Activated T-cell treated with anti-CD3 and anti-CD28 coated beads for 48 hours (primary cell): Measurements from ENCODE around the gene CD8A.
"Not testable (repeated sequence)": the region's sequence is repeated elsewhere in the genome, so short reads cannot be mapped to it uniquely, and the experiment has no call there.

ENCODE experiments used
- DNase-seq: peaks from one replicate; pipeline ENCODE4 v3.0.0-alpha.2; 2020; ENCODE audit warnings: low read depth

The CD8A gene

DNA sequence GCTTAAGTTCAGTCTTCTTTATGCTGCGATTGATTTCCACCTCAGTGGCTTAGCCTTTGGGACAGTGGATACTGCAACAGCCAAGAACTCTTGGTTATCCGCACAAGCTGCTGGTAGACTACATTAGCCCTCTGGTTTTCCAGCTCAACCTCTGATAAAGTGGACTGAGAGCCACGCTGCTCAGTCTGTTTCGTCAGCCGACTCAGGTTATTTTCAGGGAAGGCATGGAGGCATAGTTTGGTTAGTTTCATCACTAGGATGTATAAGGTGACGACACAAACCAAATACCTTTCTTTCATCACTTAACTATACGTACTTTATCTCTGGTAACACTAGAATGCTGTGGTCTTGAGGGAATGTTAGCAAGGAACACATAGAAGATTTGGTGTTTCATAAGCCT, 14.2 kb downstream of the CD8A start:
- DNase-seq, result no peak

GRCh38 chr2:86775338-86775737, 15.4 kb downstream of the CD8A start:
- no peak for DNase-seq

DNA sequence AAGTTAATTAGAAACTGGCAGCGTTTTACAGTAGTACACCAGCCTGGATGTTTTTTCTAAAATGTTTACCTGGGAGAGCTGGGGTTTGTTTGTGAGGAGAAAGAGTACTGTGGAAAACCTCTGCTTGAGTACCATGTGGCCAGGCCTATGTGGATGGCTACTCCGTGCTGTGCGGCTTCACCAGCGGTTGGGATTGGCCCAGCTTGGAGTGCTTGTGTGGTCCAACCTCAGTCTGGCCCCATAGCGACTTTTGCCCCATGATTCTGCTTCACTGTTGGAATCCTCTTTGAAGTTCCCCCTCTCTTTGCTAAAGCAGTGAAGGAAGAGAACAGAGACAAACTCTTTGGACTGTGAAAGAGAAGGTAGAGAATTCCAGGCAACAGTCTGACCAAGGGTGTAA, 15.9 kb downstream of the CD8A start:
- no peak for DNase-seq

- DNase-seq, result no peak
Observed at GRCh38 chr2:86772611-86773010, 18.1 kb downstream of the CD8A start.

DNA sequence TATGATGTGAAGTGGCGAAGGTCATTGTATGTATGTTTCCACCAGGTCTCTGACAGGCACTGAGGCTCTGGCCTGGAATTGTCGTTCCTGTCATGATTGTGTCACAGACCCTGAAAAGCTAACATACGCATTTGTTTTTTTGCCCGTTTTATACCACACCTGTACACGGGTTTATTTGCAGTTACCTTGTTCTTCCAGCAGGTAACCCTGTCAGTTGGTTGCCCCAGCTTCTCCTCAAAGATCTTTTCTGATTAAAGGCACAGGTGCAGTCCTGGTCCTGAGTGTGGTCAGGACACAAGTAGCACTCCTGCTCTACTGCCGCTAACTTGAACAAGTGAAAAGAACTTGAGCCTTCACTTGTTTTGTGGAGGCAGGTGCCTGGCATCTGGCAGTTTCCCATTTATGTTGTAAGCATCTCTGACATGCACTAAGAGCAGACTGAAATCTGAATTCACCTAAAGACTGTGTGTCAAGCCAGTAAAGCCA, 19.9 kb downstream of the CD8A start:
- DNase-seq, result no peak

- no peak for DNase-seq
Observed at GRCh38 chr2:86769838-86770237, 20.9 kb downstream of the CD8A start.

- no peak for DNase-seq
Observed at GRCh38 chr2:86768189-86768949, 22.3 kb downstream of the CD8A start.

DNA sequence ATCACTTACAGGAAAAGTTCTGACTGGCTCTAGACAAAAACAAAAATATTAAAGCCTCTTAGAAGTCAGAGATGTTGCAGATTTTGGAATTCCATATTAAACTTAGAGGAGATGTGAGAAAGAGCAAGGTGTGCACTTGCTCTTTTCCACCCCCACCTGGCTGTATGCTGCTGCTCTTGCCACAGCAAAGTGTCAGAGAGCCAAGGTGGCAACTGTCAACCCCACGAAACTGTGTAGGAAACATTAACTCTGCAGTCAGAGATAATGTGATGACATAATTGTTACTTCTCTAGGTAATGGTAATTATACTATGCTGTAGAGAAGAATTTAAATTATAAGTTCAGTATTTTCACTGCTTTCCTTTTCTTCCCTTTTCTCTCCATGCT, 25.4 kb downstream of the CD8A start:
- no peak for DNase-seq

GRCh38 chr2:86764661-86765309, 25.9 kb downstream of the CD8A start:
- DNase-seq, result no peak

DNA sequence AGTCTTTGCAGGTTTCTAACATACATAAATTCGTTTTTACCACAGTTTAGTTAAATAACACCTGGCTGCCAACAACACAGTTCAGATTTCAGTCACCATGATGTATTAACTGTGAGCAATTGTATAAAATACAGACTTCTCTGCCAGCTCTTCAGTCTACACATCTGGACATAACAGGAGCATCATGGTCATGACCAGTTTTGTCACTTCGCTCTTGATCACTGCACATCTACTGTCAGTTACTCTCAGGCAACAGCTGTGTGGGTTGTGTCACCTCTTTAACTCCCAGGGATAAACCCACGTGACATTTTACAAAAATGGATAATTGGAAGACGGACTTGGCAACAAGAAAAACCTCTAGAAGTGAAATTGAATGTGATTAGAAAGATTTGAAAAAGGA, 30.3 kb downstream of the CD8A start:
- no peak for DNase-seq

- DNase-seq, result no peak
Observed at GRCh38 chr2:86758405-86758804, 32.3 kb downstream of the CD8A start.

DNA sequence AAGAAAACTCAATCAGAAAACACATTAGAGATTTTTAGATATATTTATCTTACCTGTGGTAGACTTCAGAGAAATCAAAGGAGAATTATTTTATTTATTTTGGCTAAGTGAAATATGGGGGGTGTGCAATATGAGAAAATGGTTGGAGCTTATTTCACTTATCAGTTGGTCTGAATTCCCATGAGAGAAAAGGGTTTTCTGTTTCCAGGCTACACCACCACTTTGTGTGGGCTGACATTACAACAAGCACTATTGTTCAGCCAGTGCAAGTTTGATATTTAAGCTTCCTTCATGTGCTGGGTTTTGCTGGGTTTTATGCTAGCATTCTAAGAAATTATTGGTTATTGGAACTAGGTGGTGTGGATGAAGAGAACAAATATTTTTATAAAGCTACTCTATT, 37.1 kb downstream of the CD8A start:
- DNase-seq, result no peak

DNA sequence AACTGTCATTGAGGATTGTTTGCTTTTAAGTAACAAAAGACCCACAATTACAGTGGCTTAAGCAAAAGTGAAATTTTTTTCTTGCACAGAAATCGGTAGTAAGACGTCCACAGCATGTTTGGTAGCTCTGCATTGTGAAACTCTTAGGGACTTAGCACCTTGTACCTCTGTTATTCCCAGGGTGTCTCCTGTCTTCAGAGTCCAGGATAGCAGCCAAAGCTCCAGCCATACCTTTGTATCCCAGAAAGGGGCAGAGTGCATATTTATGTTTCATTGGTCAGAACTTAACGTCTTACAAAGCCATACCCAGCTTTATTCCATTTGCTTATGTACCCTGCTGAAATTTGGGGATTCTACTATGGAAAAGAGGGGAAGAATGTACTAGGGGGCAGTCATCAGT, 37.8 kb downstream of the CD8A start:
- no peak for DNase-seq

GRCh38 chr2:86751778-86752177, 38.9 kb downstream of the CD8A start:
- no peak for DNase-seq

GRCh38 chr2:86750240-86750839, 40.4 kb downstream of the CD8A start:
- no peak for DNase-seq

DNA sequence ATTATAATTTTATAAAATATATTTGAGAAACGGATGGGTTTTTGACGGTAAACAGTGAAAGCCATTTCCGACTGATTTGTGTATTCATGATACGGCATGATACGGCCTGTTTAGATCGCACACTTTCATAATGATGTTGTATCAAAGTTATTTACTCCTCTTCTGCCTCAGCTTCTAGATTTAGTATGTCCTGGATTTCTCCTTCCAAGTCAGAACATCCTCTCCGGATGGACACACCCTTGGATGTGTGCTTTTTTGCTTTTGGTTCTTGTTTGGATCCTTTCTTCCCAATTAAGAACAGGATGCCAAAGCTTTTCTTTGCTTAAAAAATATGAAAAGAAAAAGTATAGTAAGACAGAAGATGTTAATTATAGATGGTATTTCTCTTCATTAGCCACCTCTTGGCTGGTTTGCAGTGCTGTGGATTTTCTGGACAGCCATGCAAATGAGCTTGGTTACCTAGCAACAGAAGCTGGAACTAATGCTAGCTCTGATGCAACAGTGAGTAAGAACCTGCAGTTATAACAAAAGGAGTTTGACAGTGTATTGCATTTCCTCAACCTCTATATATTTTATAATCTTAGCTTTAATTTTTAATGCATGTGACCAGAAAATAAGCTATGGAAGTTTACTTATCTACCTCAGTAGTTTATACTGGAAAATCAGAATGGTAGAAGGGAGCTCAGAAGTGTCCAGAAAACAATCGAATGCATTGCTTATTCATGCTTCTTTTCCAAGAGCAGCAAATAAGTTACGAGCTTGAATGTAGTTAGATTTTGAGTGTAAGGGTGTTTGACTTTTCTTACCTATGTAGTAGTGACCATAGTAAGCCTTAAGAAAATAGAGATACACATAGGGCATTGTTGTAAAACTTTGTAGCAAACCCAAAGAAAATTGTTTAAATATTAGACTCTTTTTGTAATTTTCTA, 42.7 kb downstream of the CD8A start:
- no peak for DNase-seq

DNA sequence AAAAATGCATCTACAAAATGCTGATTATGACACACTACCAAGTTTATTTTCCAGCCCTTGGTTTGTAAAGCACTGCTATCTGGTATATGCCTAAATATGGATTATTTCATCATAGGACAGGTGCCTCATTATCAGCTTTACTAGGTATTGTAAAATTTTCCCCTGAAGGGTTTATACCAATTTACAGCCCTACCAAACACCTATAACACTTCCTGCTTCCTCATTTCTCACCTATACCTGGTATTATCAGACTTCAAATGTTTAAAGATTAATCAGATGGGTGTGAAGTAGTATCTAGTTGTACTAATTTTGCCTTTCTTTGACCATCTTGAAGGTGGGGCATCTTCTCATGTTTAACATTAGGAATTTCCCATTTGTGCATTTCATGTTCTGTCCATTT, 43.8 kb downstream of the CD8A start:
- no peak for DNase-seq

GRCh38 chr2:86744152-86744551, 46.6 kb downstream of the CD8A start:
- DNase-seq, result no peak

- DNase-seq, result not testable (repeated sequence)
Observed at GRCh38 chr2:86741889-86742498, 48.7 kb downstream of the CD8A start.

DNA sequence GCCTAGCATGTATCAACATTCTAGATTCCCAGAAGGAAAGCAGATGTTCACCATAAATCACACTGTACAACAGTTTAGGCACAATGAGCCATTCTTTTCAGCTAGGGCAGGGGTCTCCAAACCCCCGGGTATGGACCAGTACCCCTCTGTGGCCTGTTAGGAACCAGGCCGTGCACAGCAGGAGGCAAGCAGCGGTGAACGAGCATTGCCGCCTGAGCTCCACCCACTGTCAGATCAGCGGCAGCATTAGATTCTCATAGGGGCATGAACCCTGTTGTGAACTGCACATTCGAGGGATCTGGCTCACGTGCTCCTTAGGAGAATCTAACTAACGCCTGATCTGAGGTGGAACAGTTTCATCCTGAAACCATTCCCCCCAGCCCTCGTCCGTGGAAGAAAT, 50.8 kb downstream of the CD8A start:
- not testable (repeated sequence) for DNase-seq

- not testable (repeated sequence) for DNase-seq
Observed at GRCh38 chr2:86739485-86739884, 51.2 kb downstream of the CD8A start.

- DNase-seq, result not testable (repeated sequence)
Observed at GRCh38 chr2:86734896-86735295, 55.8 kb downstream of the CD8A start.
